Measurements from ENCODE around the gene DMBT1. TPM values are rescaled to one million over a fixed set of nuclear protein-coding genes. Genes with fewer than 3 reads are reported as not detected.

DMBT1 gene
- 1.5 TPM for total RNA-seq

- no peak for DNase-seq (ENCODE audit: low spot score)
Measured at GRCh38 chr10:122560279-122560804, at the start of gene DMBT1. Gene DMBT1, plus strand, starts transcription at chr10:122560754. Its CDS starts 17 bp downstream, at chr10:122560771.

- no peak for DNase-seq (ENCODE audit: low spot score)
Measured at GRCh38 chr10:122513053-122513452, 47.5 kb upstream of the DMBT1 start.

GRCh38 chr10:122514045-122514840, 46.3 kb upstream of the DMBT1 start:
- DNase-seq (ENCODE audit: low spot score), result no peak

- no peak for DNase-seq (ENCODE audit: low spot score)
Measured at GRCh38 chr10:122515022-122515424, 45.5 kb upstream of the DMBT1 start.

- no peak for DNase-seq (ENCODE audit: low spot score)
Measured at GRCh38 chr10:122515588-122516231, 44.8 kb upstream of the DMBT1 start.

GRCh38 chr10:122516734-122517133, 43.8 kb upstream of the DMBT1 start:
- DNase-seq (ENCODE audit: low spot score), result no peak

GRCh38 chr10:122519144-122519543, 41.4 kb upstream of the DMBT1 start:
- DNase-seq (ENCODE audit: low spot score), result no peak

- DNase-seq (ENCODE audit: low spot score), result no peak
Measured at GRCh38 chr10:122519873-122520272, 40.7 kb upstream of the DMBT1 start.

- no peak for DNase-seq (ENCODE audit: low spot score)
Measured at GRCh38 chr10:122521011-122521410, 39.5 kb upstream of the DMBT1 start.

- no peak for DNase-seq (ENCODE audit: low spot score)
Measured at GRCh38 chr10:122524811-122525210, 35.7 kb upstream of the DMBT1 start.

- DNase-seq (ENCODE audit: low spot score), result no peak
Measured at GRCh38 chr10:122525788-122526187, 34.8 kb upstream of the DMBT1 start.

- DNase-seq (ENCODE audit: low spot score), result no peak
Measured at GRCh38 chr10:122526892-122527291, 33.7 kb upstream of the DMBT1 start.

GRCh38 chr10:122530177-122530576, 30.4 kb upstream of the DMBT1 start:
- DNase-seq (ENCODE audit: low spot score), result no peak

GRCh38 chr10:122531261-122531660, 29.3 kb upstream of the DMBT1 start:
- DNase-seq (ENCODE audit: low spot score), result no peak

- no peak for DNase-seq (ENCODE audit: low spot score)
Measured at GRCh38 chr10:122531939-122532338, 28.6 kb upstream of the DMBT1 start.

GRCh38 chr10:122532601-122533296, 27.8 kb upstream of the DMBT1 start:
- DNase-seq (ENCODE audit: low spot score), result no peak

GRCh38 chr10:122537545-122537944, 23.0 kb upstream of the DMBT1 start:
- DNase-seq (ENCODE audit: low spot score), result no peak

- DNase-seq (ENCODE audit: low spot score), result no peak
Measured at GRCh38 chr10:122541541-122542002, 19.0 kb upstream of the DMBT1 start.

GRCh38 chr10:122543676-122544445, 16.7 kb upstream of the DMBT1 start:
- DNase-seq (ENCODE audit: low spot score), result no peak

- DNase-seq (ENCODE audit: low spot score), result no peak
Measured at GRCh38 chr10:122544493-122544892, 16.1 kb upstream of the DMBT1 start.

GRCh38 chr10:122546242-122546641, 14.3 kb upstream of the DMBT1 start:
- DNase-seq (ENCODE audit: low spot score), result no peak

Data from ureter (tissue), 1 donor.